22Rv1 (cell line): ENCODE results near the gene PRKRIP1.
"Not testable (repeated sequence)": the region's sequence is repeated elsewhere in the genome, so short reads cannot be mapped to it uniquely, and the experiment has no call there.

Source experiments
- H3K27ac ChIP-seq: fragments of 450-650 bp; 2 replicates; pipeline ENCODE4 v1.5.1; 2017
- CTCF ChIP-seq: fragments of 450-650 bp; IDR thresholded peaks from 2 replicates; pipeline ENCODE4 v1.5.1; 2017; ENCODE audit warnings: mild to moderate bottlenecking
- ZFX ChIP-seq: fragments of 450-650 bp; IDR thresholded peaks from 2 replicates; pipeline ENCODE4 v1.6.1; 2017; ENCODE audit warnings: antibody characterized with exemption, borderline replicate concordance

PRKRIP1 gene

GRCh38 chr7:102472126-102473041, 76.2 kb downstream of the PRKRIP1 start:
- 0 out of 2 replicates have a peak overlapping the region, but pooled peaks have one; percentile 22 for H3K27ac ChIP-seq
- TF ChIP-seq CTCF (no peak), ZFX (no peak)

GRCh38 chr7:102473271-102473991, 77.3 kb downstream of the PRKRIP1 start:
- TF ChIP-seq ZFX, result no peak
- no peak for TF ChIP-seq CTCF

GRCh38 chr7:102474116-102474515, 78.0 kb downstream of the PRKRIP1 start:
- not testable (repeated sequence) for H3K27ac ChIP-seq

More at GRCh38 chr7:102473271-102473991, 77.3 kb downstream of the PRKRIP1 start:
- H3K27ac ChIP-seq, result 0 out of 2 replicates have a peak overlapping the region, but pooled peaks have one; percentile 10

- not testable (repeated sequence) for H3K27ac ChIP-seq
Observed at GRCh38 chr7:102474736-102475435, 78.7 kb downstream of the PRKRIP1 start.
